ENCODE data around the gene ASNS.

ASNS gene

GRCh38 chr7:97842772-97843345, 29.3 kb downstream of the ASNS start:
- no peak for DNase-seq (ENCODE audit: low read depth)

GRCh38 chr7:97842006-97842405, 30.2 kb downstream of the ASNS start:
- DNase-seq (ENCODE audit: low read depth) = no peak

- DNase-seq (ENCODE audit: low read depth) = peak; percentile 31
Measured at GRCh38 chr7:97835296-97836138, 36.7 kb downstream of the ASNS start.

- DNase-seq (ENCODE audit: low read depth) = no peak
Measured at GRCh38 chr7:97819161-97819560, 53.0 kb downstream of the ASNS start.

- no peak for DNase-seq (ENCODE audit: low read depth)
Measured at GRCh38 chr7:97818066-97818663, 54.0 kb downstream of the ASNS start.

All from non-pigmented ciliary epithelial cell (primary cell).